GM18868 (cell line): ENCODE measurements around the gene GPR68.

Source experiments
- ATAC-seq: cut with Tn5 transposase; IDR thresholded peaks from one replicate; pipeline ENCODE4 v1.9.1; 2021; ENCODE audit warnings: mild to moderate bottlenecking, moderate library complexity; ENCODE audit not compliant: unreplicated experiment

GPR68 gene, protein sequence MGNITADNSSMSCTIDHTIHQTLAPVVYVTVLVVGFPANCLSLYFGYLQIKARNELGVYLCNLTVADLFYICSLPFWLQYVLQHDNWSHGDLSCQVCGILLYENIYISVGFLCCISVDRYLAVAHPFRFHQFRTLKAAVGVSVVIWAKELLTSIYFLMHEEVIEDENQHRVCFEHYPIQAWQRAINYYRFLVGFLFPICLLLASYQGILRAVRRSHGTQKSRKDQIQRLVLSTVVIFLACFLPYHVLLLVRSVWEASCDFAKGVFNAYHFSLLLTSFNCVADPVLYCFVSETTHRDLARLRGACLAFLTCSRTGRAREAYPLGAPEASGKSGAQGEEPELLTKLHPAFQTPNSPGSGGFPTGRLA

DNA sequence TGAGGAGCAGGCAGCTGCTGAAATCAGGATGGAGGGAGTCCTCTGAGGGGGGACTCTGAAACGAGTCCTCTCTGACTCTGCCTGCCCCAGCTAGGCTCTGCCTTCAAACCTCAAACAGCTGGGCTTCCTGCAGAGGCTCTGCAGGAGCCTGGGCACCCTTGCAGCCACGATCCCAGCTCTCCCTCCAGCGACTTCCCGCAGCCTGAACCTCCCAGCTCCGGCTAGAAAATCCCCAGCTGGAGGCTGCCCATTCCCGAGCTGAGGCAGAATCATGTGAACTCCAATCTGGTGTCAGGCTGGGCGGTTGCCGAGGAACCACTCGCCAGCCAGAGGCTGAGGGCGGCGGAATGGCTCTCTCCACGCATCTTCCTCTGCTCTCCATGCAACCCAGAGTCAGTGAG lies at the start of gene GPR68:
GPR68 (minus strand) TSS at position 204 of the 401 bp plus-strand sequence. CDS start 9,654 bp downstream, outside the sequence.
- ATAC-seq, result no peak

DNA sequence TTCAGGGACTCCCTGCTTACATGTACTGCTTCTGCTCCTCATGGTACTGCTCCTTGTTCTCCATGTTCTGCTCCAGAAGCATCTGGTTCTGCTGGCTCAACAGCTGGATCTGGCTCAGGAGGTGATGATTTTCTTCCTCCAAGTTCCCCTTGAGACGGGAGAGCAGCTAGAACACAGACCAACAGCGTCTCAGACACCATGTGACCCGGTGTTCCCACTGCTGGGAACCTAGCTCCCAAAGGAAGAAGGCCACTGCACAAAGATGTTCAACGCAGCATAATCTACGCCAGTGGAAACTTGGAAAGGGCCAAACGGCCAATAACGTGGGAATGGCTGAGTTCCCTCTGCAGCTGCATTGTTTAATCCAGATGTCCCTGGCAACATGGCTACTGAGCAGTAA lies 49.6 kb upstream of the GPR68 start:
- no peak for ATAC-seq

DNA sequence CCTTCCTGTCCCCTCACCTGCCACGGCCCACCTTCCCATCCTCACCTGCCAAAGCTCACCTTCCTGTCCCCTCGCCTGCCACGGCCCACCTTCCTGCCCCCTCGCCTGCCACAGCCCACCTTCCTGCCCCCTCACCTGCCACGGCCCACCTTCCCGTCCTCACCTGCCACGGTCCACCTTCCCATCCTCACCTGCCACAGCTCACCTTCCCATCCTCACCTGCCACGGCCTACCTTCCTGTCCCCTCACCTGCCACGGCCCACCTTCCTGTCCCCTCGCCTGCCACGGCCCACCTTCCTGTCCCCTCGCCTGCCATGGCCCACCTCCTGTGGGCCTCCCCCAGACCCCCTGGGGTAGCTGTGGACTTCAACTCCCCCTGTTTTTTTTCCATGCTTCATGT lies 48.8 kb upstream of the GPR68 start:
- no peak for ATAC-seq

DNA sequence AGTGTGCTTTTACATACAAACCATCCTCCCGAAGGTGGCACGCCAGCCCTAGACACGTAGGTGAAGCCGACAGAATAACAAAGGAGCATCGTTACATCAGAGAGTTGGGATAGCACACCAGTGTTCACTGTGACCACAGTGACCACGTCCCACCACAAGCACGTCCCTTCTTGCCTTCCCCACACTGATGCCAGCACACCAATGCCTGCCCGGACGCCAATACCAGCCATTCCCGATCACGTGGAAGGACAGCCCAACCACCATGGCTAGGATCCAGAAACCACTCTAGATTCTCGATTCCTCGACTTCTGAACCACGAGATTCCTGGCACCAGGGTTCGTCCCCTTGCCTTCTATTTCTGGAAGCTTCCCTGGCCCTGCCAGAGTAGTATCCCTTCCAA lies 48.0 kb upstream of the GPR68 start:
- no peak for ATAC-seq

DNA sequence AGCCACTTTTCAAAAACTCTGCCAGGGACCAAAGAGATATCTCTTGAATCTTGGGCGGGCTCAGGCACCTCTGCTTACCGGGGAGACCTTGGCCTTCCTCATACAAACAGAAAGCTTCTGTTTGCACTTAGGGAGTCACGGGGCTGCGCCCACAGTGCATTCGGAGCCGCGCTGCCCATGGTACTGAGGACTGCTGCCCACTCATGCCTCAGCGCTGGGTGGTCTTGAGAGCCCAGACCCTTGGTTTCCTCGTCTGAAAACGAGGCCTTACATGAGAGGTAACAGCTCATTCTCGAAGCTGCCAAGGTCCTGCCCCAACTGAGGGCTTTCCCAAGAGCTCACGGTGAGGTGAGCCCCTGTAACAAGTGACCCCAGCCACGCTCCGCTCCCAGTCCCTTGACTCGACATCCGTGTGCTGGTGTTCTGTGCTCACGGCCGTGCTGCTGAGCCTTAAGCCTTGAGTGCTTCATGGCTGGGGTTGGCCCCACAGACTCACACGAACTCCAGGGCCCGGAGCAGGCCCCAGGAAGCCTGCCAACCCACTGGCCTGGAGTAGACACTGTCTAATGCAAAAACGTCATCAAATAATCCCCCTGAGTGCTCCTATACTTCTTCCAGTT lies 47.4 kb upstream of the GPR68 start:
- ATAC-seq, result no peak

DNA sequence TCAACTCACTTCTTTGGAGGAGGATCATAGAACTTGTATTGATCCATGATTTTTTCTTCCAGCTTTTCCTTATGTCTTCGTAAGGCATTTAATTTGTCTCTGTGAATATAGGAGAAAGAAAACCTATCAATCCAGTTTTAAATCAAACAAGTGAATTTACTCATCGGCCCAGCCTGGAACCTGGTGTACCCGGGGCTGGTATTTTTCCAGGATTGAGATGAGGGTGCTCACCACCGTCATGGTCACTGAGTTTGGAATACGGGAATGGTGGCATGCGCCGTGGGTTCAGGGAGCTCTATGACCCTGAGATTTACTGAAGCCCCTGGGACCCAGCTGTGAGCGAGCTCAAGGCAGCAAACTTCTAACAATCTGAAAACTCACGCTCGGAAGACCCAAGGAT lies 46.5 kb upstream of the GPR68 start:
- no peak for ATAC-seq

DNA sequence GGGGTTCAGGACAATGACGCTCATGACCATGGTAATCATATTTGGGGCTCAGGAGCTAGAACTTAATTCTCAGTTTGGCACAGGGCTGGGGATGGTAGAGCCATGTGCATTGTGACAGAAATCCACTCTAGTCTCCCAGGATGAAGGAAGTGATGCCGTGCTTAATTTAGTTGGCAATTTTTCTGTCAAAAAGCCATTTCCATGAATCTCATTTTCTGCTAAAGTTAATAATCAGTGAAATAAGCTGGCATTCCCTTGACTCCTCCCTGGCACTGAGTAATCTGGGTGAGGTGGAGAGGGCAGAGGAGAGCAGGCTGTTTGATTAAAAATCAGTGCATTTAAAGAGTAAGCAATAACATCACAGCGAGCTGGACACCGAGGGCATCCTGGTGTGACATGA lies 45.0 kb upstream of the GPR68 start:
- ATAC-seq, result no peak

DNA sequence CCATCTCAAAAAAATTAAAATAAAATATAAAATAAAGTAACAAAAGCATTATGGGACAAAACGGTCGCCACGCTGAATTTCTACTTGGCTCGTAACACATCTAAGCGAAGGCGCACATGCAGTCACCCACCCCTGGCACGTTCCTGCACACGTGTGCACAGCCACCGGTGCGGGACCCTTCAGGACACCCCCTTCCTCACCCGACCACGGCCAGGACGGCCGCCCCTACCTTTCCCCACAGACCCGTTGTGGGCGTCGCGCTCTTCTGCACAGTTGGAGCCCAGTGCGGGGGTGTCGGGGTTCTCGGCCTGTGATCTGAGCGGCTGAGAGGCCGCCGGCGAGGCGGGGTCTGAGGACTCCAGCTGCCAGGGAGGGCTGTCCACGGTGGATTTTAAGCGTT lies 44.4 kb upstream of the GPR68 start:
- no peak for ATAC-seq

DNA sequence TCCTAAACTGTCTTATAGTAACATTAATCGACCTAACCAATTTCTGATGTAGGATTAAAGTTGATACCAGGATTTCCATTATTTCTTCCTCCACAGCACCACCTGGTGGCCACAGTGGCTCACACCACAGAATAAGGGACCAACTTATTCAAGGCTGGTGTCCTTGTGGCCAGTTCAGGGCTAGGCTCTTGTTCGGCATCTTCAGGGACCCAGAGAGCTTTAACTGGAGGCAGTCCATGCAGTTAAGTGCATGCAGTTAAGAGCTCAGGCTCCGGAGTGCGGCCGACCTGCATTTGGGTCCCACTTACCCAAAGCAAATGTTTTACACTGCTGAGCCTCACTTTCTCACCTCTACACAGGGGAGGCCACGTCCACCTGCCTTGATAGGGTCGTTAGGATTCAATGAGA lies 42.0 kb upstream of the GPR68 start:
- ATAC-seq, result no peak

DNA sequence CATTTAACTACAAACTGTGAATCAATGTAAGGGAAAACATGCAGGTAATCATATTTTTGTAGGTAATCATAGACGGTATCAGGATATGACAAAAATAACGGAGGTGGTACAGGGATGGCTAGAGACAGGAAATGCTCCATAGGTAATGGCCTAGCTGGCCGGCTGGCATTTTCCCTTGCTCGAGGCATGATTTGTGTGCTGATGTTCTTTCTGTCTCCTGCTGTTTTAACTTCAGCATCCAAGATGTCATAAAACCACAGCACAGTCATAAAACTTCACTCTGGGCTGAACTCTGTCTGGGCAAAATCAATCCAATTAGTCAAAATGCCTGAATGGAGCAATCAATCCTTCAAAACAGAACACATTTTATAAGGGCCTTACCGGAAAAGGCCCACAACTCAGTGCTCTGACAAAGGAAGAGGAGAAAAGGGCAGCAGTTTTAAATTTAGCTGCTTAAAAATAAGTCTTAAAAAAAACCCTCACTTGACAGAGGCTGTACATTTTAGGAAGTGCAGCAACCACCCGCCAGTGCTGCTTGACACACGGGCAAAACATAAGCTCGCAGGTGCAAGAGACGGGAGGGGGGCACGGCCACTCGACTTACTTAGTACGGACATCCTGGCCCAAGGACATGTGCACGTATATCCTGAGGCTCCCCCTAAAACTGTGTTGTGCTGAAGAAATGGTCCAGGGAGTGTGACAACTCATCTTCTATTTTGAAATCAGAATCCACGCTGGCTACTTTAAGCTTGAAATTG lies 40.5 kb upstream of the GPR68 start:
- ATAC-seq, result no peak

DNA sequence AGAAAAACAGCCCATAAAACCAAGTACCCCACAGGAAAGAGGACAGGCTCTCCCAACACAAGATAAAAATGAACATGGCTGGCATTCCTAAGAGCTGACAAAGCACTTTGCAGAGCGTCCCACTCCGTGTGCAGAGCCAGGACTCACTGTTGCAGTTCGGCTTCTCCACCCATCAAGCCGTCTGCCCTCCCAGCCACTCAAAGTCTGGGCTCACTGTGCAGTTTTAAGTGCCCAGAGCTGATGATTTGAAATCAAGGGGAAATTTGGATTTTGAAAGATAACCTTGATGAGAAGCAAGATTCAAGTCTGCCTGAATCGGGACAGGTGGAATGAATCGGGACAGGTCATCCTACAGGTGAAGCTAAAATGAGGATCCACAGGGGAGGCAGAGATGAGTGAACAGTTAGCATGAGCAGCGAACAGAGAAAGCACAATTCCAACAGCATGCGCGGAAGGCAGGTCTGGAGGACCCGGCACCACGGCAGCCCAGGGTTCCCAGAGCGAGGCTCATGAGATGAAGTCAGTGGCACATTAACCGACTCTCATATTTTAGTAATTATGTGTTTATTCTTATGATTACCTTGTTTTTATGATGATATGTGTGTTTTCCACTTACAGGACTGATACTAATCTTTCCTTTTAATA lies 39.8 kb upstream of the GPR68 start:
- ATAC-seq, result no peak

DNA sequence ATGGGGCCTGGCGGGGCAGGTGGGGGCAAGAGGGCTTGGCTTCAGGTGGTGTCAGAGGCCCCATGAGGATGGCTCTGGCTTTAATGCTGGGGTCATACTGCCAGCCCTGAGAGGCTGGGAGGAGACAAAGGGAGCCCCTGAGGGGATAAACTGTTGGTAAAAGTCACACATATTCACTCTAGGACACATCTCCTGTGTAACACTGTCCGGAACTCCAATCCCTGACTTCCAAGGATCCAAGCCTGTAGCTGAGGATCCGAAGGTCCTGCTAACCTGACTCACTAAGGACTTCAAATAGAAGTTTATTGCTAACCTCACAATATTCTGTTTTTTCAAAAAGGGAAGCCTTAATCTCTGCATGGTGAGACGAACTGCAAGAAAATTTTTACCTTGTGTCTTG lies 39.2 kb upstream of the GPR68 start:
- no peak for ATAC-seq

DNA sequence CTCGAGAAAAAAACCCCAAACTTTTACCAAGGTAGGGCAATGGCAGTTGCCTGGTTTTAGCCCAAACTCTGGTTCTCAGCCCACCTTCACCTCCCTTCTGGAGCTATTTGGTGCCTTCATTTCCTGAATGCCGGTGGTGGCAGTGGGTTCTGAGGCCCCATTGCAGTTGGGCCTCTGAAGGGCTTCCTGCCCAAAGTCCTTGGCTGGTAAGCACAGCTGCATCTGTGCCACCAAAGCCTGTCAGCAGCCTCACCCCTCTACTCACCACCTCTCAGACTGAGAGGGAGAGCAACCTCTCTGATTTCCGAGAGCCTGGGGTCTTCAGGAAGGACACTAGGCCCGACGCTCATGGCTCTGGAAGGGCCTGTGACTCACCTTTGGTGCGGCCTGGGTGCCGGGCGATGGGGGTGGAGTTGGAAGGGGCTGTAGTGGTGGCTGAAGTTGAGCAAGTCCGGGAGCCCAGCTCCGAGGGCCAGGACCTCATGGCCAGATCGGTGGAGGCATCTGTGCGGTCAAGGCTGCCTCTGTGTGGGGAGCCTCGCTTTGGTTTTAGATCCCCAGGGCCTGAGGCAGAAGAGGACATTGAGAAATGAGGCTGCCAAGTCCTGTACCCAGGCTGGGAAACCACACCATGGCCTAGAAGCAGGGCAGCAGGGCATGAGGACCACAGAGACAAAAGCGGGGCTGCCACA lies 38.6 kb upstream of the GPR68 start:
- no peak for ATAC-seq

DNA sequence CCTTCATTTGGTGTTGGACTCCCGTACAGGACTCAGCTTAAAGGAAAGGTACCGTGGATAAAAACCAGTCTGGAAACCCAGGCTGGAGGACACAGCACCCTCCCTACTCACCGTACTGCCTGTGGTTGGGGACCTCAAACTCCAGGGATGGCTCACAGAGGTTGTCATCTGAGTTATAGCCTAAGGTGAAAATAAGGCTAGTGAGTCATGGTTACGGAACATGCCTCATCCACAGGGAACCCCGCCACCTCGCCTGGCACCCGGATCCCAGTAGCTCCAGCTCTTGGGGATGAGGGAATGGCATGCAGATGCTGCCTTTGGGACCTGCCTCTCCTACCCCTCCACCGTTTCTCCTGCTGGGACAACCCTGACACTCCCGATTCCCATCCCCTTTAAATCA lies 36.8 kb upstream of the GPR68 start:
- no peak for ATAC-seq

DNA sequence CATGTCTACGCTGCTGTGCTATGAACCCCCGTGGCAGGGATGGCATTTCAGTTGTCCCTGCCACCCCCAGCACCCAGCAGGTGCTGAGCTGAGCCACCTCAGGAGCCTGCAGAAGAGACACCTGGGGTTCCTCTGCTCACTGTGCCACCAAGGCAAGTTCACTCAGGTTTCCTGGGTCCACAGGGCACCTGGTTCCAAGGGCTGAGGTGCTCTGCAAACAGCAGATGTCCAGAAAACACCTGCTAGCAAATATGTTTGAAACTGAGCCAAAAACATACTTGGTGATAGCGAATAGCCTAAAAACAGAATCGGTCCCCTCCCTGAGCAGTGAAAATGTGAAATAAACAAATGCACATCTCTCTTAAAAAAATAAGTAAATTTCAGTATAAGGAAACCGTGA lies 35.6 kb upstream of the GPR68 start:
- no peak for ATAC-seq

DNA sequence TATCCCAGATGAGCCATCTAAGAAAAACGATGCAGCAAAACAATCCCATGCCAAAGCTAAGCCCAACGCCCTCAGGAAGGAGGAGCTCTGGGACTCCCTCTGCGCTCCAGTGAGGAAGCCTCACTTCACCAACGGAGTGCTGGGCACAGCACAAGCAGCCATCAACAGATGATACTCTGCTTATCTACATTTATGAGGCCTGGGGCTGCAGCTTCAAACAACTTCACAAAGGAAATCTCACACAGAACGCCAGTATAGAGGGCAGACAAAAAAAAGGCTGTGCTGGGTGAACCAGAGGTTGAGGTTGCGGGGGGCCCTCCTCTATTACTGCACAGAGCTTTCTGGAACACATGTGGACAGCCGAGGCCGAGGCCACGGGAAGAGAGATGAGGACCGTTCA lies 34.9 kb upstream of the GPR68 start:
- ATAC-seq, result no peak

DNA sequence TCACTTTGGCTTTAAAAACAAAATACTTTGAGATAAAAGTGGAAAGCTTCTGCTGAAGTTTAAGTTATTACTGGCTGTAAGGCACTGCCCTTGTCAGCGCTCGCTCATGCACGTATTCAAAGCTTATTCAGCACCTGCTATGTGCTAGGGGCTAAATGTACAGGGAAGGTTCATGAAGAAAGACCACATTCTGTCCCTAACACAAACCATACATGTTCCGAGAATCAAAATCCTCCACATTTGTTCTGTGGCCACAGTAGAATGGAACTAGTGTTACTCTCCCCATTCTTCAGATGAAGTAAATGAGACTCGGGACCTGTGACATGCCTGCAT lies 33.8 kb upstream of the GPR68 start:
- no peak for ATAC-seq

DNA sequence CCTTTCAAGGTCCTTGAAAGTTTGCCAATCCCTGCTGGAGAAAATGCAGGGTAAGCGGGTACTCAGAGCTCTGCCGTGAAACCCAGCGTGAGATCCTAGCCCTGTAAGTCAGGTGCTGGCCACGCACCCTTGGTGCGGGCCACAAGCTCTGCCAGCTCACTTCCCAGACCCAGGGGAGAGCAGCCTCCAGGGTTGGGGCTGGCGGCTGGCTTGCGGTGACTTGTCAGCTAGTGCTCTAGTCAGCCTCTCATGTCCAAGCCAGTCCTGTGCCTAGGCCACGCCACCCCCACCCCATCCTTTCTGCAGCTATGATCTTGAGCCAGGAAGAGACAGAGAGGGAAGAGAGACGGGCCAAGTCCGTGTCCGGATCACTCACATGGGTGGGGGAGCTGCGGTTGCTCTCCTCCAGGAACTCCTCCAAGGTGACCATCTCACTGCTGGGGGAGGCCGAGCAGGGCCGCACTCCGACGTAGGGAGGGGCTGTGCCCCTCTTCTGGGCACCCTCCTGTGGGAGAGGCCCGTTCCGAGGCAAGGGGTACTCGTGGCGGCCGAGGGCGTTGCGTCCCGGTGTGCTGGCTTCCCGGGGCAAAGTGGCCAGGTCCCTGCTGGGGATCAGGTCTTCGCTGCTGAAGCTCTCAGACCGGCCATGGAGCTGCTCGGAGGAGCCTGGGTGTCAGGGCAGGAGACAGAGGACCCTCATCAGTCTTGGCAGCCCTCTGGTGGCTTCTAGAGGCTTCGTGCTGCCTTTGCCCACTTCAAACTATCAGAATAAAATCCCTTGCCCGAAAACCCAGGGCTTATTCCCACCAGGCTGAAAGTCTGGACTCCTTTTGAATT lies 33.3 kb upstream of the GPR68 start:
- no peak for ATAC-seq

DNA sequence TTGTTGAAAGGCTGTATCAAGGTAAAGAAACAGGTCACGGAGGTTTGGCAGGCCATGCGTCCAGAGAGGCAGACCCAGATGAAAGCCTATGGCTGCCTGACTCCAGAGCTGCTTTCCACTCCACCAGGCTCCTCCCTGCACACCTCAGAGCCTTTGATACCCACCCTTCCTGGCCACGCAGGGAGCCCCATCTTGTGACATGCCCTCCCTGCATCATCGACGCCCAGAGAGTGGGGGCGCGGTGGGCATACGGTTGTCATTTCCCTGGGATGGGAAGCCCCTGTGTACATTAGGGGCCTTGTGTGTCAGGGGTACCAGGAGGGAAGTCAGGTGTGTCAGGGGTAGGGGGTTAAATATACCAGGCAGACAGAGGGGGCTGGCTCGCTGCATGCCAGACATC lies 30.3 kb upstream of the GPR68 start:
- no peak for ATAC-seq

DNA sequence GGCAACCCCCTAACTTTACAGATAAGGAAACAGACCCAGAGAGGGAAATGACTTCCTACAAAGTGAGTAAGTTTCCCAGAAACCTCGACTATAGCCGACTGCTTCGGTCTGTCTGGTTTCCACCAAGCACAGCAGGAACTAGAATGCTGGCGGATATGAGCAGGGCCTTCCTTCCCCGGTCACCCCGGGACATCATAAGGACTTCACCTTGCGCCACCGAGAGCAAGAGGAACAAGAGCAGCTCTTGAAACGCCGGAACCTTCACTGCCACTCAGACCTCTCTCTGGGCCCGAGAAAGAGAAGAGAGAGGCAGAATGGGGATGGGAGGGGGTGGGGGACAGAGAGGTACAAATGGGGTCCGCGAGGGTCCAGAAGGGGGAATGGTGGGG lies 29.4 kb upstream of the GPR68 start:
- ATAC-seq, result no peak
